HG03175 (cell line): Measurements from ENCODE around the gene TBC1D3E.
"Not testable (repeated sequence)": the region's sequence is repeated elsewhere in the genome, so short reads cannot be mapped to it uniquely, and the experiment has no call there.

Source experiments
- ATAC-seq: cut with Tn5 transposase; IDR thresholded peaks from one replicate; pipeline ENCODE4 v1.9.1; 2021; ENCODE audit warnings: mild to moderate bottlenecking, moderate library complexity; ENCODE audit not compliant: unreplicated experiment

The TBC1D3E gene

DNA sequence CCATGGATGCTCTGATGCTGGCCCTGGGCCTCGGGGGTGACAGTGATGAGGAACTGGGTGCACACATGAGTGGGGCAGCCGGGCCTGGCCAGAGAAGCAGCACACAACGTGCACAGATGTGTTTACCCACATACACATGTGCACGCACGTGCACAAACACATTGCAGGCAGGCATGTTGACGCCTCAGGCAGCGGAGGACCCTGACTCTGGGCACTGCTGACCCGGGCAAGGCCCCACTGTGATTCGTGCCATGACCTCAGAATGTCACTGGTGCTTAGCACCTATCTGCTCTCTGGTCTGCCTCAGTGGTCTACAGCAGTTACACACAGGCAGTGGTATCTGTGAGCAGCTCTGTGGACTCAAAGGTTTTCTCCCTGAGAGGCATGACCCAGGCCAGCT is at the start of gene TBC1D3E:
Gene TBC1D3E, plus strand, starts transcription at position 301 of the 400 bp plus-strand sequence. CDS start 1,545 bp downstream, outside the sequence.
- not testable (repeated sequence) for ATAC-seq

DNA sequence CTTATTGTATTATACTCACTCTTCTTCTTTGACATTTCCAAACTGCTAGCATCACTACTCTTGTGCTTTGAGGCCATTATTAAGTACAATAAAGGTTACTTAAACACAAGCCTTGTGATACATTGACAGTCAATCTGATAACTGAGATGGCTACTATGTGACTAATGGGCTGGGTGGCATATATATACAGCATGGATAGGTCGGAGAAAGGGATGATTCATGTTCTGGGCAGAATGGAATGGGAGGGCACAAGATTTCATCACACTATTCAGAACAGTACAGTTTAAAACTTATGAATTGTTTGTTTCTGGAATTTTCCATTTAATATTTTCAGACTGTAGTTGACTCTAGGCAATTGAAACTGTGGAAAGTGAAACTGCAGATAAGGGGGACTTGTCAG is 40.4 kb upstream of the TBC1D3E start:
- ATAC-seq: not testable (repeated sequence)

DNA sequence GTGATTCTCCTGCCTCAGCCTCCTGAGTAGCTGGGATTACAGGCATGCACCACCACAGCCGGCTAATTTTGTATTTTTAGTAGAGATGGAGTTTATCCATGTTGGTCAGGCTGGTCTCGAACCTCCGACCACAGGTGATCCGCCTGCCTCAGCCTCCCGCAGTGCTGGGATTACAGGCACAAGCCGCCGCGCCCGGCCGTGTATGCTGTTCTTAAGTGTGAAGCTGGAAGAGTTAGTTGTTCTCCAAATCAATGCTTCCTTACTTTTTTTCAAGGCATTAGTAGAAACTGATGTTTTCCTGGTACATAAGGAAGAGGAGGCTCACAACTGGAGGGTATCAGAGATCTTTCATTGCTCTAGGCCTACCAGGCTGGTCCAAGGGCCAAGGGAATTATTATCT is 39.6 kb upstream of the TBC1D3E start:
- ATAC-seq: not testable (repeated sequence)

DNA sequence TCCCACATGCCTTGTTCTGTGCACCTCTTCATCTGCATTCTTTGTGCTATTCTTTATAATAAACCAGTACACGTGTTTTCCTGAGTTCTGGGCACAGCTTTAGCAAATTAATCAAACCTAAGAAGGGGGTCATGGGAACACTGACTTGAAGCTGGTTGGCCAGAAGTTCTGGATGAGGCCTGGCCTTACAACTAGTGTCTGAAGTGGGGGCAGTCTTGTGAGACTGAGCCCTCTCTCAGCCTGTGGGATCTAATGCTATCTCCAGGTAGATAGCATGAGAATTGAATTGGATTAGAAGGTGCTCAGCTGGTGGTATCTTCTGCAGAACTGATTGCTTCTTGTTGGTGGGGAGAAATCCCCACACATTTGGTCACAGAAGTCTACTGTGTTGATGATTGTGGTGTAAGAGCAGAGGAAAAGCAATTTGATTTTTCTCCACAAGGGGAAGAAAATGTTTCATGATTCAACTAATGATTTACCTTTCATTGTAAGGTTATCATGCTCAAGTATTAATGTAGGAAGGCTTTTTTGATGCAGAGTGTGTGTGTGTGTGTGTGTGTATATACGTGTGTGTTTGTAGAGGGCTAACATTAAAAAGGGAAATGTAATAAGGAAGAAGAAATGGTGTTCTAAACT is 33.6 kb upstream of the TBC1D3E start:
- ATAC-seq: not testable (repeated sequence)

DNA sequence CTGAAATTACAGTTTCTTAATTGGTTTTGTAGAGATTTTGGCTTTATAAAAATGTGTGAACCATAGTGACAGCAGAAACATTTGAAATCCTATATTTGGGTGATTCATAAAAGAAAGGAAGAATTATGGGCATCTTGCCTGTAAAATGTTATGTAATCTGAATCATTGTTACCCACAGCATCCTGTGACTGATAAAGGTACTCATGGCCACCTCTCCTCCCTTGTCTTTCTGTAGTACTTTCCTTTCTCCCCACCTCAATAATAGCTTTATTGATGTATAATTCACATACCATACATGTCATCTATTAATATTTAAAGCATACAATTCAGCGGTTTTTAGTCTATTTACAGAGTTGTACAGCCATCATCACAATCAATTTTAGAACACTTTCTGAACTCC is 28.5 kb upstream of the TBC1D3E start:
- ATAC-seq: not testable (repeated sequence)

DNA sequence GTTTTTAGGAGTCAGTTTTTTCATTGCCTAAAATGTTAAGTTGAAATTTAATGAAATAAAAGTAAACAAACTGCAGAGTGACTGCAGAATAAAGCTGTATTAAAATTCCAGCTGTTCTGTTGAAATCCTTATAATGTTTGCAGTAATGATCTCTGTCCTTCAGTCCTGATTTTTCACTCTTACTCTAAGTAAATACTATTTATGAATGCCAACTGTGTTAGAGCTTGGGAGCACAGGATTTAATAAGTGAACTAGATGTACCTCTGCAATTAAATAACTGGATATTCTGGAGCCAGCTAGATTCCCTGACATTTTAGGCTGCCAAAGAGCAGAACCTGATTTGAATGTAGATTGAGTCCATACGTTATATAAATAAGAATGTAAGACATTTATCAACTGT is 7.9 kb upstream of the TBC1D3E start:
- ATAC-seq: not testable (repeated sequence)

DNA sequence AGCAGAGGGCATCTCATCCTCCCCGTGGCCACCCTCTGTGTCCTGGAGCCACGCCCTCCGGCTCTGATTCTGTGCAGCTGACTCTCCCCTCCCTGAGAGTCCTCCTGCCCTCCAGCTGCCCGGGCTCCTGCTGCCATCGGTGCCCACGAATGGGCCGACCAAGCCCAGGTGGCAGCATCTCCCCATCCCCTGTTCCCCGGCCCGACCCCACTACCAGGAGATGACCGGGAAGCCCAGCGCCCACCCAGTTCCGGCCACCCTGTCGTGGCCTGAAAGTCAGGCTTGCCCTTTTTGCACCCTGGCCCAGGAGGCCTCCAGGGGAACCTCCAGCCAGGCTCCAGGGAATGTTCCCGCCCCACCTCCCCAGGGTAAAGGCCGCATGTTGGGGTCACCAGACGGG is 7.1 kb downstream of the TBC1D3E start:
- ATAC-seq: not testable (repeated sequence)
